Gastrocnemius medialis (tissue), 4 donors: ENCODE data around the gene EDARADD.

Source experiments
- CTCF ChIP-seq, 5 experiments: fragments of 450-650 bp in 3 of 5; fragments of 200-600 bp in 2 of 5; sonication (generic) in 2 of 5; IDR thresholded peaks in 4 of 5; conservative IDR thresholded peaks in 1 of 5; 1 replicate in 4 of 5; 2 replicates in 1 of 5; pipeline ENCODE4 v1.5.1; 2016 to 2019; ENCODE audit warnings: antibody characterized with exemption in 5 of 5, mild to moderate bottlenecking in 3 of 5, moderate library complexity in 3 of 5
- POLR2A ChIP-seq, 2 donors: fragments of 450-650 bp; IDR thresholded peaks; one replicate each; pipeline ENCODE4 v1.6.1; 2017; ENCODE audit warnings: antibody characterized with exemption in 2 of 2, mild to moderate bottlenecking in 2 of 2, moderate library complexity in 2 of 2

GRCh38 chr1:236465231-236465958, 71.3 kb downstream of the EDARADD start:
- no peak for TF ChIP-seq CTCF (IDR thresholded peaks at IDR 0.05 in 4 of 5, conservative IDR thresholded peaks at IDR 0.05 in 1 of 5)
- TF ChIP-seq POLR2A (IDR thresholded peaks at IDR 0.05) = no peak
